ENCODE data around the gene PLCL1.

PLCL1 gene

GRCh38 chr2:197857476-197858107 is 53.2 kb downstream of the PLCL1 start:
- no peak for DNase-seq (ENCODE audit: low spot score)

GRCh38 chr2:197858607-197859140 is 54.3 kb downstream of the PLCL1 start:
- DNase-seq (ENCODE audit: low spot score) = no peak

- DNase-seq (ENCODE audit: low spot score) = no peak
Measured at GRCh38 chr2:197862246-197862955, 58.0 kb downstream of the PLCL1 start.

GRCh38 chr2:197863744-197864143 is 59.4 kb downstream of the PLCL1 start:
- DNase-seq (ENCODE audit: low spot score) = no peak

- no peak for DNase-seq (ENCODE audit: low spot score)
Measured at GRCh38 chr2:197866455-197866854, 62.1 kb downstream of the PLCL1 start.

- DNase-seq (ENCODE audit: low spot score) = no peak
Measured at GRCh38 chr2:197867033-197867432, 62.6 kb downstream of the PLCL1 start.

- no peak for DNase-seq (ENCODE audit: low spot score)
Measured at GRCh38 chr2:197867624-197868023, 63.2 kb downstream of the PLCL1 start.

- no peak for DNase-seq (ENCODE audit: low spot score)
Measured at GRCh38 chr2:197868206-197868605, 63.8 kb downstream of the PLCL1 start.

GRCh38 chr2:197869041-197869440 is 64.6 kb downstream of the PLCL1 start:
- DNase-seq (ENCODE audit: low spot score) = no peak

- DNase-seq (ENCODE audit: low spot score) = no peak
Measured at GRCh38 chr2:197869501-197870111, 65.2 kb downstream of the PLCL1 start.

GRCh38 chr2:197870137-197870536 is 65.7 kb downstream of the PLCL1 start:
- no peak for DNase-seq (ENCODE audit: low spot score)

- DNase-seq (ENCODE audit: low spot score) = no peak
Measured at GRCh38 chr2:197871780-197872456, 67.5 kb downstream of the PLCL1 start.

GRCh38 chr2:197873293-197873701 is 68.9 kb downstream of the PLCL1 start:
- DNase-seq (ENCODE audit: low spot score) = no peak

- no peak for DNase-seq (ENCODE audit: low spot score)
Measured at GRCh38 chr2:197875763-197876162, 71.4 kb downstream of the PLCL1 start.

GRCh38 chr2:197876524-197876923 is 72.1 kb downstream of the PLCL1 start:
- DNase-seq (ENCODE audit: low spot score) = no peak

GRCh38 chr2:197877038-197877437 is 72.6 kb downstream of the PLCL1 start:
- no peak for DNase-seq (ENCODE audit: low spot score)

- no peak for DNase-seq (ENCODE audit: low spot score)
Measured at GRCh38 chr2:197878792-197879191, 74.4 kb downstream of the PLCL1 start.

- DNase-seq (ENCODE audit: low spot score) = no peak
Measured at GRCh38 chr2:197879812-197880408, 75.5 kb downstream of the PLCL1 start.

GRCh38 chr2:197883354-197884032 is 79.1 kb downstream of the PLCL1 start:
- DNase-seq (ENCODE audit: low spot score) = no peak

GRCh38 chr2:197884252-197884651 is 79.9 kb downstream of the PLCL1 start:
- DNase-seq (ENCODE audit: low spot score) = no peak

GRCh38 chr2:197885126-197885525 is 80.7 kb downstream of the PLCL1 start:
- no peak for DNase-seq (ENCODE audit: low spot score)

GRCh38 chr2:197885587-197885986 is 81.2 kb downstream of the PLCL1 start:
- no peak for DNase-seq (ENCODE audit: low spot score)

Measured in NAMALWA (cell line).